GM21360 (cell line): ENCODE results near the gene CDH4.
"Not testable (repeated sequence)": the region's sequence is repeated elsewhere in the genome, so short reads cannot be mapped to it uniquely, and the experiment has no call there.

ENCODE experiments used
- ATAC-seq: cut with Tn5 transposase; IDR thresholded peaks from one replicate; pipeline ENCODE4 v1.9.1; 2021; ENCODE audit warnings: mild to moderate bottlenecking, moderate library complexity; ENCODE audit not compliant: unreplicated experiment

The CDH4 gene

DNA sequence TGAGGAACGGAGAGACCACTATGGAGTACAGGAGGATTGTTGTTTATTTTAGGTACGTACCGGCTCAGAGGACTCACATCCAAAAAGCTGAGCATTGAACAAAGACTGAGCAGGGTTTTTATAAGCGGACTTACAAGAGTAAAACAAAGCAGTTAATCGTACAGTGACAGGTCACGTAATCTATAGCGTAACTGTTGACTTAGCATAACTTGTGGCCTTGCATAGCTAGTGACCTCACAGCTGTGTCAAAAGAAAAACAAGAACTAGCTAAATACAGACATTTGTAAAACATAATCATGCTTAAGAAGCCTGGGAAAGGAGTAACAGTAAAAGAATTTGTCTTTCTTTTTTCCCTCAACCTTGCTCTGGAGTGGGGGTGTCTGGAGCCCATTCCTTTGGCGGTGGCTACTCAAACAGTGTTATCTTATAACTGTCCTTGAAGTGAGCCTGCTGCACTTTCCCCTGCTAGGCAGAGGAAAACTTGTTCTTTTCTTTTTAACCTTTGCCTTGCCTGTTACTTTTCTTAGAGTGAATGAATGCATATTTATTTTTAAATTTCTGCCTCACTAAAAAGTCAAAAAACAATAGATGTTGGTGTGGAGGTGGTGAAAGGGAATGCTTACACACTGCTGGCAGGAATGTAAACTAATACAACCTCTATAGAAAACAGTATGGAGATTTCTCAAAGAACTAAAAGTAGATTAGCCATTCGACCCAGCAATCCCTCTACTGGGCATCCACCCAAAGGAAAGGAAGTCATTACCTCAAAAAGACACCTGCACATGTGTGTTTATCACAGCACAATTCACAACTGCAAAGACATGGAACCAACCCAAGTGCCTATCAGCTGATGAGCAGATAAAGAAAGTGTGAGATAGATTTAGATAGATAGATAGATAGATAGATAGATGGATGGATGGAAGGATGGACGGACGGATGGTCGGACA, 704.6 kb downstream of the CDH4 start:
- no peak for ATAC-seq

DNA sequence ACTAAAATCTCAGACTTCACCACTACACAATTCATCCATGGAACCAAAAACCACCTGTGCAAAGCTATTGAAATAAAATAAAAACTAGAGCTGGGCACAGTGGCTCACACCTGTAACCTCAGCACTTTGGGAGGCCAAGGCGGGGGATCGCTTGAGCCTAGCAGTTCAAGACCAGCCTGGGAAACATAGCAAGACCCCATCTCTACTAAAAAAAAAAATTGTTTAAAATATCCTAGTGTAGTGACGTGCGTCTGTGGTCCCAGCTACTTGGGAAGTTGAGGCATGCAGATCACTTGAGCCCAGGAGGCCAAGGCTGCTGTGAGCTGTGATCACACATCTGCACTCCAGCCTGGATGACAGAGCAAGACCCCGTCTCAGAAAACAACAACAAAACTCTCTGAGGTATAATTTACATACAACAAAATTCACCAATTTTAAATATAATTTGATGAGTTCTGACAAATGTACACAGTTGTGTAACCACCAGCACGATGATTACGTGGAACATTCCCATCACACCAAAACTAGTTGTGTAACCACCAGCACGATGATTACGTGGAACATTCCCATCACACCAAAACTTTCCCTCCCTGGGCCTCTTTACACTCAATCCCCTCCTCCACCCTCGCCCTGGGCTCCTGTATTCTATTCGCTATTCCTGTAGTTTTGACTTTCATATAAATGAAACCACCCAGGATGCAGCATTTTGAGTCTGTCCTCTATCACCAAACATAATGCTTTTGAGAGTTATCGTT, 706.1 kb downstream of the CDH4 start:
- ATAC-seq: no peak

DNA sequence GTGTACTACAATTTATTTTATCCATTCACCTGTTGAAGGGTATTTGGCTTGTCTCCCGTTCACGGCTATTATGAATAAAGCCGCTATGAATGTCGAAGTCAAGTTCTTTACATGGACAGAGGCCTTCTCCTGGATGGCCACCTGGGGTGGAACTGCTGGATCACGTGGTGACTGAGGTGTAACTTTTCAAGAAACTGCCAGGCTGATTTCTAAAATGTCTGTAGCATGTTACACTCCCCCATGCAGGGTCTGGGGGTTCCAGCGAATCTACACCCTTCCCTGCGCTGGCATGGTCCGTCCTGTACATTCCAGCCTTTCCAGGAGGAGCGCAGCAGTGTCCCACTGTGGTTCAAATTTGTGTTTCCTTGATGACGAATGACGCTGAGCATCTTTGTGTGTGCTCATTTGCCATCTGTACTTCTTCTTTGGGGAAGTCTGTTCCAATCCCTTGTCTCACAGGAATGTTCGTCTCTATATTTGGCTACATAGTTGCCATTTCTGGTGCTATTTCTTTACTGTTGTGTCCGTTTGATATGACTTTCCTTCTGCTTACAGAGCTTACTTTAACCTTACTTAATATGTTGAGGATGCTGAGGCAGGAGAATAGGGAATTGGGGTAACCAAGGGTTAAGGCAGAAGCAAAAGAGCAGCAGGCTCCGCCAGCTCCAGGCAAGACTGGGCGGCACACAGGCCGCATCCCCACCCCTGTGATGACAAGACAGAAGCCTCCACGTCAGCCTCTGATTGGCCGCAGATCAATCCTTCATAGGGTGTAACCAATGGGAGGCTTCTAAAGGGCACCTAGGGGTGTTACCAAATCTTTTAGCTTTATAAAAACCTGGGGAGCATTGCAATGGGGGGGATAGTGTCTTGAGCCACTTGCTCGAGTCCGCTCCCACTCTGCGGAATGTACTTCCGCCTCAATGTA, 707.0 kb downstream of the CDH4 start:
- no peak for ATAC-seq

DNA sequence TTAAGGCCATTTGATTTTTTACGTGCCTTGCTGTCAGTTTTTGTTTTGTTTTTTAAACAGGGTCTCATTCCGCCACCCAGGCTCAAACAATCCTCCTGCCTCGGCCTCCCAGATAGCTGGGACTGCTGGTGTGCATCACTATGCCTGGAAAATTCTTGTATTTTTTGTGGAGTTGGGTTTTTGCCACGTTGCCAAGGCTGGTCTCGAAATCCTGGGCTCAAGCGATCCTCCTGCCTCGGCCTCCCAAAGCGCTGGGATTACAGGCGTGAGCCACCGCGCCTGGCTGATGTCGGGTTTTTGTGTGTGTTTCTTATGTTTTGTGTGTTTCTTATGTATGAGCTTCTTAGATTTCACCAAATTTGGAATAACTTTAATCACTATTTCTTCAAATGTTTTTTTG, 708.8 kb downstream of the CDH4 start:
- no peak for ATAC-seq

DNA sequence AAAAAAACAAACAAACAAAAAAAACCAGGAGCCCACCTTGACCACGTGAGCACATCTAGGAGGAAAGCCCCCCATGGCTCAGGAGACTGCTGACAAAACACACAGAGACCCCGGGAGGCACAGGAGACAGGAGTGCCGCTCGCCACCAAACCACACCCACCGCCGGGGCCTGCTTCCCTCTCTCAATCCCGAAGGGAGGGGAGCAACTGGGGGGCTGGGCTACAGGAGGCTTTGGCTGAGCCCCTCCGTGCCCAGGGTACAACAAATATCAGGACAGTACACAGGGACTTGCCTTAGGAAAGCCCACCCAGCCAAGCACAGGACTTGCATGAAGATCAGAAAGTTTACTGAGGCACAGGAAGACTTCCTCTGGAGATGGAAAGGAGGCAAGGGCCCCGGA, 711.1 kb downstream of the CDH4 start:
- no peak for ATAC-seq

DNA sequence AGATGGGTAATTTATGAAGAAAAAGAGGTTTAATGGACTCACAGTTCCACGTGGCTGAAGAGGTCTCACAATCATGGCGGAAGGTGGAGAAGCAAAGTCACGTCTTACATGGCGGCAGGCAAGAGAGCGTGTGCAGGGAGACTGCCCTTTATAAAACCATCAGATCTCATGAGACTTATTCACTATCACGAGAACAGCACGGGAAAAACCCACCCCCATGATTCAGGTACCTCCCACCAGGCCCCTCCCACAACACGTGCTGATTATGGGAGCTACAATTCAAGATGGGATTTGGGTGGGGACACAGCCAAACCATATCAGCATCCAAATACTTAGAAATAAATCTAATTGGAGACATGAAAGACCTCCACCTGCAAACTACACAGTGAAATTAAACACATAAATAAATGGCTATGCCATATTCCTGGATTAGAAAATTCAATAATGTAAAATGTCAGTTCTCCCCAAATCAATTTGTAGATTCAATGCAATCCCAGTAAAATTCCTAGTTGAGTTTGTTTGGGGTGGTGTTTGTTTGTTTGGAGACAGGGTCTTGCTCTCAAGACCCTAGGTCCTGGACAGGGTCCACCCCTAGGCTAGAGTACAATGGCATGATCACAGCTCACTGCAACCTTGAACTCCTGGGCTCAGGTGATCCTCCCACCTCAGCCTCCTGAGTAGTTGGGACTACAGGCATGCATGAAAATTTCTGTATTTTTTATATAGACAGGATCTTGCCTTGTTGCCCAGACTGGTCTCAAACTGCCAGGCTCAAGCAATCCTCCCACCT, 712.0 kb downstream of the CDH4 start:
- ATAC-seq: no peak

DNA sequence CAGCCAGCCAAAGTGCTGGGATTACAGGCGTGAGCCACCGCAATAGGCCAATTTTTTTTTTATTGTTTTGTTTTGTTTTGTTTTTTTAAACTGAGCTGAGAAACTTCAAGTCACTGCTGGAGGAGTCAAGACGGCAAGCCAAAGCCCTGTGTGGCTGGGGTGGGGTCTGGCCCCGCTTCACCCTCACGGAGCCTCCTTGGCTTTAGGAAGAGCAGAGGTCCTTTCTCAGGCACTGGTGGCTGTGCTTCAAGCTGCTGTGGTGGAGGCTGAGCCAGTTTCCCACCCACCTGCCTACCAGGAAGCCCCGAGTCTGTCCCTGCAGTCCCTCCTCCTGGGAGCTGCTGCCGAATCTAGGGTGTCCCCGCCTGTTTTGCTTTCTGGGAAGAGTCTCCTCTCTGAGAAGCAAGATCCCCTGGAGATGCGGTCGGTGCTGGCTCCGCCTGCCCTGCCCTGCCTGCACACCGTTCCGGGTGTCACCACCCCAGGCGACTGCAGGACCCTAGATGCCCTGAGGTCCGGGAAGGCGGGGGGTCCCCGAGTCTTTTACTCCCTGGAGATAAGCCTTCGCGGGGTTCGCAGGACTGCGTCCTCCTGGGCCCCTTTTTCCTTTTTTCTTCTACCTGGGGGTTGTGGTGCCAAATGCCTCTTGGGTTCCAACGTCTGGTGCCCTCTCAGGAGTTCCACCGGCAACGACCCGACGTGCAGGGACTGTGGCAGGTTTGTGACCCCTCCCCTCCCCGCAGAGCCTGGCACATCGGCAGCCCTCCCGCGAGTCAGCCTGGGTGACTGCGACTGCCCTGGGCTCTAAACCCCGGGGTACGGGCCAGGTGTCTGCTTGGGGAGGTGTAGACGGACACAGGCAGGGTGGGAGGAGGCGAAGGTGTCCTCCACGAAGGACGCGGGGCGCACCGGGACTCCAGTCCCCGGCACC, 712.9 kb downstream of the CDH4 start:
- no peak for ATAC-seq

DNA sequence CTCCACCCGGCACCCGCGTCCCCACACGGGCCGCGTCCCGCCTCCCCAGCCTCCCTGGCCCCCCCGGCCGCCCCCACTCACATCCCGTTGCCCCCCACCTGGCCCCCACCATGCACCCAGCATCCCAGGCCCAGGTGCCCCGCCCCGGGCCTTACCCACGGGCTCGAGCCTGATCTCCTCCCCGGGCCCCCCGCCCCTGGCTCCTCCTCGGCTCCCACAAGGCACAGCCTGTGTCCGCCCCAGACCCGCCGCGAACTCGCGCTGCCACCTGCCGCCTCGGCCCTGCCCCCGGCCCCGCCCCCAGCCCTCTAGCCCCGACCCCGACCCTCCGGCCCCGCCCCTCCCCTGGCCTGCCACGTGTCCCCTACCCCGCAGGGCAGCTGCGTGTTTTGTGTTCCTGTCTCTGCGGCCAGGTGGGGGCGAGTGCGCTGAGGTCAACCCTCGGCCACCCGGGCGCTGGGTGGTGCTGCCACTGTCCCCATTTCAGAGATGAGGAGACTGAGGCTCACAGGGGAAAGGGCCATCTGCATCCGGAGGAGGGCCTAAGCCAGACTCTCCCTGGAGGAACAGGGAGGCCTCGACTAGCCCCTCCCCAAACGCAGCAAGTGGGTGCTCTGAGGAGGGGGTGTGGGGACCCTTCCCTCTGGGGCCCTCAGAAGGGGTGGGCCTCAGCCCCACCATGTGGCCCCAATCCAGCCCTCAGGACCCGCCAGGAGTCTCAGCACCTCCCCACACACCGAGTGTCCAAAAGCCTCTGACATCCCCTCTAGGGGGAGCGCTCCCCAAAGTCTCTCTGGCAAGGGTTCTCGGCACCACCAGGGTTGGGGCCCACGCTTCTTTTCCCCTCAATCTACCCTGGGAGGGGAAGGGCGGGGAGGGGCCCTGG, 713.8 kb downstream of the CDH4 start:
- ATAC-seq: no peak

DNA sequence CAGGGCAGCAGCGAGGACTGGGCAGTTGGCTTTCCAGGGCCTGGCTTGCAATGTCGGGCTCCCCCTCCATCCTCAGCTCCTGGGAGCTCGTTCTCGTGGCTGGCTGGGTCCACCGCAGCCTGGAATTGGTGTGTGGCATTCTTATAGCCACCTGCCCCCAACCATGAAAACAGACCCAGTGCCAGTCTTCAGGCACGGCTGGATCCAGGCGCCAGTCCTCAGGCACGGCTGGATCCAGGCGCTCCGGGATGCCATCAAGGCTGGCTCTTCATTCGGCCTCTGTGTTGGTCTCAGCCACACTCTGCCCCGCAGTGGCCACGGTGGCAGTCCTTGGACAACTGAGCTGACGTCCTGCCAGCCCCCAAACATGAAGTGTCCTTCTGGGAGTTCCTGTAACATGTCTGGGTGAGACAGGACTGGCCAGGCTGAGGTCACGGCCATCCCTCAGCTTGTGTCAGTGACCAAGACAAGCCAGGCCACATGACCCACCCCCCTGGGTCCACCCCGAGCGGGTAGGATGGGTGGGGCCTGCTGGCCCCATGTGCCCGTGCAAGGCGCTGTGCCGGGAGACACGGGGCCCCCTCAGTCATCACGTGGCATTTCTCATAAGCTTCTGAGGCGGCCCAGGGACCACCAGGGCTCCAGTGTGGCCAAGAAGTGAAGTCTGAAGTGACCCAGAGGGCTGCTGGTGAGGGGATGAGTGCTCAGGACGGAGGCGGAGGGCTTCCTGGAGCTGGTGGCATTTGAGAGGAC, 714.6 kb downstream of the CDH4 start:
- no peak for ATAC-seq

DNA sequence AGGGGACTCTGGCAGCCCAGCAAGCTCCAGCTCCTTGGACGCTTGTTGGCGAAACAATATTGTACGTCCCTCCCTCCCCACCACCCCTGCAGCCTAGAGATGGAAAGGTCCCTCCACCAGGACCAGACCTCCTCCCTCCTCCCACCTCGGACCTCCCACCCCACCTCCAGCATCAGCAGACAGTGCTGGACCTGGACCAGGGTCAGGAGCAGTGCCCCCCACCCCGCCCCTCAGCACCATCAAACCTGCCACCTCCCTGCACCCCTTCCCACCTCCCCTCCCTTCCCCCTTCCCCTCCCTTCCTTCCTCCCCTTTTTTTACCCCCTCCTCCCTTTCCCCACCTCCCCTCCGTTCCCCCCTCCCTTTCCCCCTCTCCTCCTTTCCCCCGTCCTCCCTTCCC, 715.2 kb downstream of the CDH4 start:
- no peak for ATAC-seq

DNA sequence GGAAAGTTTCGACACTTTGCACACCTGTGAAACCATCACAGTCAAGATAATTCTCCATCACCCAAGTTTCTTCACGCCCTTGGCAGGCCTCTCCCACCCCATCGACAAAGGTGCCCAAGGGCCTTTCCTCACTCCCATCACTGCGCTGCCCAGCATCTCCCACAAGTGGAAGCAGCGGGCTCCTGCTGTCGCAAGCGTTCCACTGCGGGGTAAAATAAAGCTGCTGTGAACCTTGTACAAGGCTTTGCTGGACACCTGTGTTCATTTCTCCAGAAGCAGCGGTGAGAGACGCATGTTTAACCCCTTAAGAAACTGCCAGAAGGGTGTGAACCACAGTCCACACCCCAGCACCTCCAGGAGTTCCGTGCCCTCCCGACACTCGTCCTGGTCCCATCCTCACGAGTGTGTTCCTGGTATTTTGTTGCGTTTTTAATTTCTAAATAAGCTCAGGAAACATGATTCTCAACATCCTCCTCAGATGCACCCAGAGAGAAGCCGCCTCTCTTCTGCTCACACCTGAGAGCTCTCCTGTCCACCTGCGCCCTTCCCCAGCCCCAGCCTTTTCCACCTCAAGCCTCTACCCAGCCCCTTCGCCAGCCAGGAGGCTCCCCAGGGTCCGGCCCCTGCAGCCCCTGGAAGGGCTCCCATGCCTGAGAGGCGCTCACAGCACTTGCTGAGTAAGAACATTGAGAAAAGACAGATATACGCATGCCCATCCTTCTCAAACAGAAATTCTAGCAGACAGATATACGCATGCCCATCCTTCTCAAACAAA, 716.2 kb downstream of the CDH4 start:
- no peak for ATAC-seq

DNA sequence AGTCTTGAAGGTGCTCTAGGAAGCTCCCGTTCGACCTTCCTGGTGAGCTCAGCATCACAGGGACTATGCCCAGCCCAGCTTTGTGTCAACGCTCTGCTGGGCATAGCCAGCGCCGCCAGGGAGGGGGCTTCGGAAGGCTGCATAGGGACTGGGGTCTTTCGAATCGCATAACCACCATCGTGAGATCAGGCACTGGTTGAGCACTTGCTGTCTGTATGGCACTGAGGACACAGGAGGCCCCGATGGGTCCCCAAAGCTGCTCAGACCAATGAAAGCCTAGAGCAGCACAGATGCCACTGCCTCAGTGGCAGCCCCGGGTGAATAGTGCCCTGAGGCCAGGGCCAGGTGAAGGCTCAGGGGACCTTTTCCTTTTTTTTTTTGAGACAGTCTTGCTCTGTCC, 716.9 kb downstream of the CDH4 start:
- ATAC-seq: no peak

DNA sequence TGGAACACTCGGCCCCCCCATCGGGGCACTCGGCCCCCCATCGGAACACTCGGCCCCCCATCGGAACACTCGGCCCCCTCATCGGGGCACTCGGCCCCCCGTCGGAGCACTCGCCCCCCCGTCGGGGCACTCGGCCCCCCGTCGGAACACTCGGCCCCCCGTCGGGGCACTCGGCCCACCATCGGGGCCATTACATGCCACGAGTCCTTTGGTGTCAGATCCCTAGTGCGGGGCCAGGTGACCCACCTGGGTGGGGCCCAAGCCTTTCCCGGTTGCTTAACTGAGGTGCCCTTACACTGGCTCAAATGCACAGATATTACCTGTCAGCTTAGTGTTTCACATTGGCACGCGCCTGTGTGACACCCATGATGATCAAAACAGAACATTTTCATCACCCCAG, 717.7 kb downstream of the CDH4 start:
- no peak for ATAC-seq

DNA sequence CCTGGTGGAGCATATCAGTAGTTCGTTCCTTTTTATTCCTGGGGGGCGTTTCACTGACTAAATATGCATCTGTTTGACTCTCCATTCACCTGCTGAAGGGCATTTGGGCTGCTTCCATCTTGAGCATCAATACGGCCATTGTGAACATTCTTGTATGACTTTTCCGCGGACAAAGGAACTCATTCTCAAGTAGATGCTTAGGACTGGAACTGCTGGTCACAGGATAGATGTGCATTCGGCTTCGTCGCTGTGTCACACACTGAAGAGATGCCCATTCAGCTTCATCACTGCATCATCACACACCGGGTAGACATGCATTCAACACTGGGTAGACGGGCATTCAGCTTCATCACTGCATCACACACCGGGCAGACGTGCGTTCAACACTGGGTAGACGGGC, 718.3 kb downstream of the CDH4 start:
- ATAC-seq: no peak

DNA sequence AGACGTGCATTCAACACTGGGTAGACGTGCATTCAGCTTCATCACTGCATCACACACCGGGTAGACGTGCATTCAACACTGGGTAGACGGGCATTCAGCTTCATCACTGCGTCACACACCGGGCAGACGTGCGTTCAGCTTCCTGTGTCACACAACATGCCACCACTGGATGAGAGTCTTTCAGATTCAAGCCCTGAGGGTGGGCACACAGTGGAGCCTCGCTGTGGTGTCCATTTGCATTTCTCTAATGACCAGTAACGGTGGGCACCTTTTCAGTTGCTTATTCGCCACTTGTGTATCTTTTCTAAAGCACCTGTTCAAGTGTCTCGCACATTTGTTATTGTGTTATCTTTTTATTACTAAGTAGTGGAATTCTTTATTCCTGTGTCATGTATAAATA, 719.5 kb downstream of the CDH4 start:
- ATAC-seq: not testable (repeated sequence)

DNA sequence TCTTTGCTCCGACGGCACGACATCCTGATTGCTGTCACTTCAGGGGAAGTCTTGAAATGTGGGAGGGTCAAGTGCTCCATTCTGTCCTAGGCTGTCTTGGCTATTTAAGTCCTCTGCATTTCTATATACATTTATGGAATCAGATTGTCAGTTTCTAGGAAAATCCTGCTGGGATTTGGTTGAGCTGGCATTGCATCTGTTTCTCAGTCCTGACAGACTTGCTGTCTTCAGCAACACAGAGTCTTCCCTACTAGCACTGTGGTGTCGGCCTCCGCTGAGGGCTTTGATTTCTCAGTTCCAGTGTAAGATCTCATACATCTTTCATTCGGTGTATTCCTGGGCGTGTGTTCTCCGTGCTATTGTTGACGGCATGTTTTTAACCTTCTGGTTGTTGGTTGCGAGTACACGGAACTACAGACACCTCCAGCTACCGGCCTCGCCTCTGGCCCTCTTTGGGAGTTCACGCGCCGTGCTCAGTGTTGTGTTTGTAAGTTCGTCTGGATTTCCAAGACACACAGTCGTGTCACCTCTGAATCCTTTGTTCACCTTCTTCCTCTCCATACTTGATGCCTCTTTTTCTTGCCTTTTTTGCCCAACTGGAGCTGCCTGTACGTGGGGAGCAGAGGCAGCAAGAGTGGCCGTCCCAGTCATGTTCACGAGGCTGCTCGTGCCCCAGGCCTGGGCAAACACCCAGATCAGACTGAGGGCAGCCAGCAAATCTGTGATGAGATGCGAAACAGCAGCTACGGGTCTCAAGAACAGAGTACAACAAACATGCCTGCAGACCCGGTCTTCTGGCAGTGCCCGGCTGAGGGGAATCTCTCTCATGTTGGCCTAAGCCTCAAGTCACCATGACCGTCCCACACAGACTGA, 720.8 kb downstream of the CDH4 start:
- no peak for ATAC-seq
